GM12878 (cell line): ENCODE measurements around the gene UBXN11. TPM values are rescaled to one million over a fixed set of nuclear protein-coding genes. Genes with fewer than 3 reads are reported as not detected.

ENCODE experiments used
- ATF7 ChIP-seq: fragments of 450-650 bp; IDR thresholded peaks from 2 replicates; pipeline ENCODE4 v1.6.1; 2016; ENCODE audit warnings: low read depth, mild to moderate bottlenecking
- BACH1 ChIP-seq: fragments of 450-650 bp; IDR thresholded peaks from 2 replicates; pipeline ENCODE4 v1.6.1; 2017; ENCODE audit warnings: mild to moderate bottlenecking, borderline replicate concordance
- BHLHE40 ChIP-seq, 2 experiments: fragments of 450-650 bp in 1 of 2; IDR thresholded peaks; 2 replicates each; pipeline ENCODE4 v1.6.1; 2011 to 2017; ENCODE audit warnings: low read depth in 2 of 2, borderline replicate concordance in 1 of 2, improper control_type of control experiment in 1 of 2, low read length in 1 of 2, mild to moderate bottlenecking in 1 of 2
- CHD2 ChIP-seq: IDR thresholded peaks from 2 replicates; pipeline ENCODE4 v1.6.1; 2011; ENCODE audit warnings: low read depth, low read length, improper control_type of control experiment, borderline replicate concordance
- E2F8 ChIP-seq: fragments of 450-650 bp; IDR thresholded peaks from 2 replicates; pipeline ENCODE4 v1.6.1; 2018; ENCODE audit warnings: mild to moderate bottlenecking, low read depth, moderate library complexity; ENCODE audit not compliant: partially characterized antibody
- HDGF ChIP-seq: fragments of 450-650 bp; IDR thresholded peaks from 2 replicates; pipeline ENCODE4 v1.6.1; 2016; ENCODE audit warnings: antibody characterized with exemption
- KAT2A ChIP-seq: conservative IDR thresholded peaks from 2 replicates; pipeline ENCODE4 v1.6.1; 2011; ENCODE audit warnings: low read depth, low read length; ENCODE audit not compliant: control insufficient read depth
- LARP7 ChIP-seq: fragments of 450-650 bp; IDR thresholded peaks from 2 replicates; pipeline ENCODE4 v1.6.1; 2017; ENCODE audit warnings: mild to moderate bottlenecking
- NBN ChIP-seq: fragments of 450-650 bp; IDR thresholded peaks from 2 replicates; pipeline ENCODE4 v1.6.1; 2016
- PAX5 ChIP-seq: IDR thresholded peaks from 2 replicates; pipeline ENCODE4 v1.6.1; 2011; ENCODE audit warnings: low read depth, low read length, borderline replicate concordance
- PBX3 ChIP-seq: IDR thresholded peaks from 2 replicates; pipeline ENCODE4 v1.6.1; 2011; ENCODE audit warnings: mild to moderate bottlenecking, low read depth, low read length, moderate library complexity; ENCODE audit not compliant: insufficient replicate concordance
- POLR2AphosphoS2 ChIP-seq: IDR thresholded peaks from 2 replicates; pipeline ENCODE4 v1.6.1; 2011; ENCODE audit warnings: low read depth, mild to moderate bottlenecking, low read length, improper control_type of control experiment, moderate library complexity
- RAD21 ChIP-seq: IDR thresholded peaks from 2 replicates; pipeline ENCODE4 v1.6.1; 2011; ENCODE audit warnings: mild to moderate bottlenecking, low read depth, low read length, moderate library complexity; ENCODE audit not compliant: insufficient read depth
- RELA ChIP-seq: fragments of 450-650 bp; IDR thresholded peaks from 2 replicates; pipeline ENCODE4 v1.8.0; 2014; ENCODE audit warnings: borderline replicate concordance; ENCODE audit not compliant: partially characterized antibody
- RUNX3 ChIP-seq: IDR thresholded peaks from 2 replicates; pipeline ENCODE4 v1.6.1; 2012; ENCODE audit warnings: low read length, inconsistent platforms
- SMC3 ChIP-seq: IDR thresholded peaks from 2 replicates; pipeline ENCODE4 v1.6.1; 2011; ENCODE audit warnings: low read length, improper control_type of control experiment, borderline replicate concordance
- TCF3 ChIP-seq: IDR thresholded peaks from 2 replicates; pipeline ENCODE4 v1.6.1; 2012; ENCODE audit warnings: low read depth, mild to moderate bottlenecking, low read length, borderline replicate concordance; ENCODE audit not compliant: insufficient read depth
- YY1 ChIP-seq: IDR thresholded peaks from 2 replicates; pipeline ENCODE4 v1.6.1; 2011; ENCODE audit warnings: low read depth, mild to moderate bottlenecking, low read length
- polyA plus RNA-seq, 11 experiments: library from polyadenylated mRNA; depleted of rRNA in 4 of 11; unstranded in 6 of 11; stranded (reverse) in 5 of 11; fragments of >200 nt; fragmentation: Nextera tagmentation in 4 of 11; fragmentation: Illumina TruSeq in 1 of 11; extraction: Ambion mirVana in 4 of 11; extraction: Trizol in 1 of 11; gene quantifications; 1 replicate in 1 of 11; 2 replicates in 10 of 11; pipeline versions ENCODE4 v1.2.1 to v1.2.3, GENCODE V29; 2011 to 2016; ENCODE audit warnings: inconsistent platforms in 2 of 11, missing spikeins in 2 of 11, low read depth in 1 of 11
- total RNA-seq, 4 experiments: library from RNA; depleted of rRNA in 3 of 4; stranded (reverse); fragments of >200 nt in 3 of 4; fragmentation: Illumina TruSeq in 1 of 4; extraction: Trizol in 1 of 4; gene quantifications; 2 replicates each; pipeline versions ENCODE4 v1.2.1 to v1.2.3, GENCODE V29; 2013 to 2021
- TF ChIP-seq, protein P1 (sequence below): fragments of 450-650 bp; IDR thresholded peaks from 2 replicates; pipeline ENCODE4 v1.6.1; 2017; ENCODE audit warnings: mild to moderate bottlenecking, moderate library complexity
- TF ChIP-seq, protein P2 (sequence below): fragments of 450-650 bp; IDR thresholded peaks from 2 replicates; pipeline ENCODE4 v1.6.1; 2017; ENCODE audit warnings: mild to moderate bottlenecking

UBXN11 gene
- total and polyA plus RNA-seq, 10 of the 15 experiments (the other 5 are each of a cell fraction or from before 2014, with no cell fraction given), result 0.32 to 34.4 (median 9.6) TPM

DNA sequence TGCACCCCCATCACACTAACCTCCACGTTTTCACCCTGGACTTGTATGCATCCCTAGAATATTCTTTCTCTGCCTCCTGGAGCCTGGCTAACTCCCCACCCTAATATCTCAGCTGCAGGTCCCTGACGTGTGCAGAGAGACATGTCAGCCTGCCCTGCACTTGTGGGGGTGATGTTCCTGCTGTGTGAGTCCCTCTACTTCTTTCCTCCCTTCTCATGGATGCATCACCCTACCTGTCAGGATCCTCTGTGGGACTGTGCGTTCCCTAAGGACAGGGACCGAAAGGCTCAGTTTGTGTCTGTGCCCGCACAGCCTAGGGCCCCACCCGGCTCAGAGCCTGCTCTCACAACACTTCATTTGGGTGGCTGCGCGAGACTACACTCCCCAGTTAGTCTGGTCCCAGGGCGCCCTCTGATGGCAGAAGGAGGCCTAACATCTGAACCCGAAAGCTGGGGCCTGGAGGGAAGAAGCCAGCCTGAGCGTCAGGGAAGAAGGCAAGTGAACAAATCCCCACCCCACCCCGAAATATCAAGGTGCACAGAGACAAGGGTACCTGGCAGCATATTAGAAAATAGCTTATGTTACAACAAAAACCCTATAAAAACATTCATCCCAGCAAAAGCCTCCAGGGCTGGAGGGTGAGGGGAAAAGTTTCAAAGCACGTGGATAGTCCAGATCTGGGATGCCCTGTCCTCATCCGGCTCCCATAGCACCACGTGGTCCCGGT, 15.0 kb upstream of the UBXN11 start (continued):
- TF ChIP-seq TCF3, result no peak
- TF ChIP-seq PBX3, result no peak
- TF ChIP-seq POLR2AphosphoS2, result no peak
- peak; percentile 62 for TF ChIP-seq NBN
- TF ChIP-seq HDGF, result peak; percentile 81; the same call in 1 of the 2 replicates
- TF ChIP-seq BACH1, result no peak
- peak; percentile 80 for TF ChIP-seq YY1
- TF ChIP-seq ATF7, result peak; percentile 27; the same call in 1 of the 2 replicates
- TF ChIP-seq RAD21, result peak; percentile 99
- no peak for TF ChIP-seq RUNX3
- TF ChIP-seq SMC3, result peak; percentile 96
- TF ChIP-seq, protein P1, sequence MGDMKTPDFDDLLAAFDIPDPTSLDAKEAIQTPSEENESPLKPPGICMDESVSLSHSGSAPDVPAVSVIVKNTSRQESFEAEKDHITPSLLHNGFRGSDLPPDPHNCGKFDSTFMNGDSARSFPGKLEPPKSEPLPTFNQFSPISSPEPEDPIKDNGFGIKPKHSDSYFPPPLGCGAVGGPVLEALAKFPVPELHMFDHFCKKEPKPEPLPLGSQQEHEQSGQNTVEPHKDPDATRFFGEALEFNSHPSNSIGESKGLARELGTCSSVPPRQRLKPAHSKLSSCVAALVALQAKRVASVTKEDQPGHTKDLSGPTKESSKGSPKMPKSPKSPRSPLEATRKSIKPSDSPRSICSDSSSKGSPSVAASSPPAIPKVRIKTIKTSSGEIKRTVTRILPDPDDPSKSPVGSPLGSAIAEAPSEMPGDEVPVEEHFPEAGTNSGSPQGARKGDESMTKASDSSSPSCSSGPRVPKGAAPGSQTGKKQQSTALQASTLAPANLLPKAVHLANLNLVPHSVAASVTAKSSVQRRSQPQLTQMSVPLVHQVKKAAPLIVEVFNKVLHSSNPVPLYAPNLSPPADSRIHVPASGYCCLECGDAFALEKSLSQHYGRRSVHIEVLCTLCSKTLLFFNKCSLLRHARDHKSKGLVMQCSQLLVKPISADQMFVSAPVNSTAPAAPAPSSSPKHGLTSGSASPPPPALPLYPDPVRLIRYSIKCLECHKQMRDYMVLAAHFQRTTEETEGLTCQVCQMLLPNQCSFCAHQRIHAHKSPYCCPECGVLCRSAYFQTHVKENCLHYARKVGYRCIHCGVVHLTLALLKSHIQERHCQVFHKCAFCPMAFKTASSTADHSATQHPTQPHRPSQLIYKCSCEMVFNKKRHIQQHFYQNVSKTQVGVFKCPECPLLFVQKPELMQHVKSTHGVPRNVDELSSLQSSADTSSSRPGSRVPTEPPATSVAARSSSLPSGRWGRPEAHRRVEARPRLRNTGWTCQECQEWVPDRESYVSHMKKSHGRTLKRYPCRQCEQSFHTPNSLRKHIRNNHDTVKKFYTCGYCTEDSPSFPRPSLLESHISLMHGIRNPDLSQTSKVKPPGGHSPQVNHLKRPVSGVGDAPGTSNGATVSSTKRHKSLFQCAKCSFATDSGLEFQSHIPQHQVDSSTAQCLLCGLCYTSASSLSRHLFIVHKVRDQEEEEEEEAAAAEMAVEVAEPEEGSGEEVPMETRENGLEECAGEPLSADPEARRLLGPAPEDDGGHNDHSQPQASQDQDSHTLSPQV, result peak; percentile 82; the same call in 1 of the 2 replicates
- TF ChIP-seq, protein P2, sequence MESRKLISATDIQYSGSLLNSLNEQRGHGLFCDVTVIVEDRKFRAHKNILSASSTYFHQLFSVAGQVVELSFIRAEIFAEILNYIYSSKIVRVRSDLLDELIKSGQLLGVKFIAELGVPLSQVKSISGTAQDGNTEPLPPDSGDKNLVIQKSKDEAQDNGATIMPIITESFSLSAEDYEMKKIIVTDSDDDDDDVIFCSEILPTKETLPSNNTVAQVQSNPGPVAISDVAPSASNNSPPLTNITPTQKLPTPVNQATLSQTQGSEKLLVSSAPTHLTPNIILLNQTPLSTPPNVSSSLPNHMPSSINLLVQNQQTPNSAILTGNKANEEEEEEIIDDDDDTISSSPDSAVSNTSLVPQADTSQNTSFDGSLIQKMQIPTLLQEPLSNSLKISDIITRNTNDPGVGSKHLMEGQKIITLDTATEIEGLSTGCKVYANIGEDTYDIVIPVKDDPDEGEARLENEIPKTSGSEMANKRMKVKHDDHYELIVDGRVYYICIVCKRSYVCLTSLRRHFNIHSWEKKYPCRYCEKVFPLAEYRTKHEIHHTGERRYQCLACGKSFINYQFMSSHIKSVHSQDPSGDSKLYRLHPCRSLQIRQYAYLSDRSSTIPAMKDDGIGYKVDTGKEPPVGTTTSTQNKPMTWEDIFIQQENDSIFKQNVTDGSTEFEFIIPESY, result no peak
- no peak for TF ChIP-seq KAT2A
- TF ChIP-seq LARP7, result 0 out of 2 replicates have a peak, but pooled peaks have one; percentile 38
- TF ChIP-seq RELA, result peak; percentile 50
- peak; percentile 43 to 49; a peak in 3 of 4 replicates for TF ChIP-seq BHLHE40 (IDR thresholded peaks at IDR 0.05; ENCODE audit: borderline replicate concordance in 1 of 2, low read depth in 2 of 2, low read length in 1 of 2)
- no peak for TF ChIP-seq PAX5
- TF ChIP-seq CHD2, result peak; percentile 76
- TF ChIP-seq E2F8, result no peak
